Retina (tissue), 1 donor: ENCODE data around the gene ARHGEF40.

Source experiments
- DNase-seq: peaks from one replicate; pipeline ENCODE4 v3.0.0-alpha.2; 2016

The ARHGEF40 gene

DNA sequence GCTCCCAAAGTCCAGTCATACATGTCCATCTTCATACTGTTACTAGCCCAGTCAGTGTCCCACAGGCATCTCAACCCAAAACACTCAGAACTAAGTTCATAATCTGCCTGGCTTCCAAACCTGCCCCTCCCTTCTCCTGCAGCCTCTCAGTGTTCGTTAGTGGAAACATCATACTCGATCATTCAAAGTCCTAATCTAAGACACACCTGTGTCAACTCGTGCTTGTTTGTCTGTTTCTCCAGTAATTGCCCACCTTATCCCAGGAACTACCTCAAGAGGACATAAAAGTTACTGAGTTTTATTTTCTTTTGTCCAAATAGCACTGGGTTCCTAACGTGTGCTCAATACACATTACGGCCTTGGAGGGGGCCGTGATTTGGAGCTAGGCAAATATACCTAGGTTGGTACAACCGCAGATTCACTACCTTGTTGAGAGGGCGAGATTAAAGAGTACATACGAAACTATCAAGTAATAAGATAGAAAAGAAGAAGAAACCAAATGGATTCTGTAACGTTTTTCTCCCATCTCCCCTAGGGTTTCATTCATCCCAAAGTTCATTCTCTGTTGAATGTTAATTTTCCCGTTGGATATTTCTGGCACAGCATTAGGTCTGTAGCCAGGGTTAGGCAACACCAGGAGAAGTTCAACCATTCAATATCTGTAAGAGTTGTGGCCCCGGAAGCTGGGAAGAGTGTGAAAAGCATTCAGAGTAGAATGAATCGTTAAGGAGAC lies 9.3 kb upstream of the ARHGEF40 start:
- no peak for DNase-seq

DNA sequence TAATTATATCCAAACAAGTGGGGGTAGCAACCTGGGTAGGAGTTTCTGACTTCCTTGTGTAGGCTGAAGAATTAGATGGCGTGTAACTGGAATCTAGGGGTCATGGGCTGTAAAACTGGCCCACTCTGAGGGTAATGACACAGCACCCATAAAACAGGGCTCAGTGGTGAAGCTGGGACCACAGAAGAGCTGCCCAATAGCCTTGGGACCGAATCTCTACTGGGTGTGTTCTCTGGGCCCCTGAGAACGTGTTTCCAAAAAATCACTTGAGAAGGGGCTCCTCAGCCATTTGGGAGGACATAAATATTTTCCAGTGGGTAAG lies 8.8 kb upstream of the ARHGEF40 start:
- no peak for DNase-seq

DNA sequence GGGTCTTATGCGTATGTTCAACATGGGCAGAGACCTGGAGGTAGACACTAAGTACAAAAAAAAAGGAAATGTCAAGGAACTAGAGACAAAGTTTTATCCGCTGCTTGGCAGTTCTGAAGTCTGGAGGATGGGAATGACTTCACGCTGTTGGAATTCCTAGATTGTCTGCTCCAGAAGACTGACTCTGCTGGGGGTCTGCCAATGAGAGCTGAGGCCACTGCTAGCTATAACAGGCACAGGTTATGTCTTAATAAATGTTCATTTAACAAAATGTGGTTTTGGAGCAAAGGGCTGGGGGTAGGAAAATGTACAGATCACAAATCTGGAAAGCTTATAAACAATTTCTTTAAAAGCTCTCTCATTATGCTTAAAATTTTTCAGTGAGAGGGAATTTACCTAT lies 6.6 kb upstream of the ARHGEF40 start:
- DNase-seq, result no peak

DNA sequence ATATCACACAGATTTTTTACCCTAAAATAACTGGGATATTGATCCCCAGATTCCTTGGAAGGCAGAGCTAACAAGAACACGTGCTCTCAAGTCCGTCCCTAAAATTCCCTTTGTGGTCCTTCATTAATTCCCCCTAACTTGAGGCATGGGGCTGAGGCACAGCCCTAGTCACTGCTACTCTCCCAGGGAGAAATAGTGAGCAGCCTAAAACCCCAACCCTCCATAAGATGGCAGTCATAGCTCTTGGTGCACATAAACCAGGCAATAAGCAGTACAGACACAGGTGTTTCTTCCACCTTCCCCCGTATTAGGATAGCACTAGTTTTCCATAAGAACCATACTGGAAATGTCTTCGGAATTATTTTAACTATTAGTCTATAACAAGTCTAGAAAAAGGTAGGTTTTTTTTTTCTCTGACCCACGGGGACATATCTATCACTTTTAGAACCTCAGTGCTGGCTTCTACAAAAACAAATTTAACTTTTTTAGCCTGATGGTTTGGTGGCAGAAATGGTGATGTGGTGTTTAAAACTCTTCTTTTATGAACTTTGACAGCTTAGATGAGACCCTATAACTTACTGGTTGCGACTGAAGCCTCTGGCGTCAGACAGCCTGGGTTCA lies 3.1 kb upstream of the ARHGEF40 start:
- no peak for DNase-seq

DNA sequence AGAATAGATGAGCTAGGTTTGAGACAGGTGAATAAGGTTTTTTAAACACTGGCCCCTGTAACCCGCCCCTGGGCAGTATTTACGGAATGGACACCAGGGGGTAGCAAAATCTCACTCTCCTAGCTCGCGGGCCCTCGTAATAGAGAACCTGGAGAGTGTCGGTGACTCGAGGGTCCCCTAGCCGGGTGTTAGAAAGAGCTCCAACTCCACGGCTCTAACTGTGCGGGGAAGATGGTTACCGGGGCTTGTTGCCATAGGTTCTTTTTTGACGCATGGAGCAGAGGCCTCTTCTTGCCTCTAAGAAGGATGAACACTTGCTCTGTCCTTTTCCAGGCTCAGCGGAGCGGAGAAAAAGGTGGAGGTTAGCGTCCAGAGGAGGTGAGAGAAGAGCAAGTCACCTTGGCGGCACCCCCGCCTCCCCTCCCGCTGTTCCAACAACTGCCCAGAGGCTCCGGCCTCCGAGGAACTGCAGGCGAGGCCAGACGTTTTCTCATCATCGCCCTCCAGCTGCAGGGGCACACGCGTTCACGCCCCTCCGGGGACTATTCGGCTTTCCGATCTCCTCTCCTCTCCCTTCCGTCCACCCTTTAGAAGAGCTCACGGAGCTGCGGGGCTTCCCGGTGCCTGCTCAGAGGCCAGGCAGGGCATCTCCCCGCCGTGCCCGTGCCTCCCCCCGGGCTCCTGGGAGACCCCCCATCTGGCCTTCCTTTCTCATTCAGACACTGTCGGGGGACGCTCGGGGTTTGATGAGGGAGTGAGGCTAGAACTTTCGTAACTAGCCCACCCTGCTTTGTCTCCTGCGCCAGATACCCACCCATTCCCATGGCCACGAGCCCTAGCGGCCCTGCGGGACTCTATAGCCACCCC lies 1.4 kb upstream of the ARHGEF40 start:
- peak; percentile 78 for DNase-seq

DNA sequence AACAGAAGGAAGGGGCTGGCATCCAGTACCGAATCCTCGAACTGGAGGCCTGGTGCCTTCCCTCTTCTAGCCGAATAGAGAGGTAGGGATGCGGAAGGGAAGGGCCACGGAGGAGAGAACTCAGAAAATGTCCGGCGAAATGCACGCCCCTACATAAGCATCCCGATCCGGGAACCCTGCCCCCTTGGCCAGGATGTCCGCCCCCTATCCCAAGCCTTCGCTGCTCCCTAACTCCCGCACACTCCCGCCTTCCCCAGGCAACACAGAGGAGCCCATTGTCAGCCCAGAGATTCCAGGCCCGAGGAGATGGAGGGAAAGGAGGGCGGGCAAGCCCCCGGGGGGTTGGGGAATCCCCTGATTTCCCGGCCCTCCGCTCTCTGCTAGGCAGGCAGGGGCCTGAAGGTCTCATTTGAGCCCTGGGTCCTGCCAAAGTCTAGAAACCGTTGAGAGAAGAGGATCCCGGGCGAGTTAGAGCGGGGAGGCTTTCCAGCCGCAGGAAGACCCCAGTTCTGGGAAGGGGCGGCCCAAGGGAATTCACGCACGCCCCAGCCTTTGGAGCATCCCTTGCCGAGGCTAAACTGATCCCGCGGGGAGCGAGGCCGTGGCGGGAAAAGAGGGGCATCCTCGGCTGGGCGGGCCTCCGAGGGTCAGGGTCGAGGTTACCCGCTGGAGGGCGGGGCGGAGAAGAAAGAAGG lies 569 bp upstream of the ARHGEF40 start:
- DNase-seq, result peak; percentile 93

DNA sequence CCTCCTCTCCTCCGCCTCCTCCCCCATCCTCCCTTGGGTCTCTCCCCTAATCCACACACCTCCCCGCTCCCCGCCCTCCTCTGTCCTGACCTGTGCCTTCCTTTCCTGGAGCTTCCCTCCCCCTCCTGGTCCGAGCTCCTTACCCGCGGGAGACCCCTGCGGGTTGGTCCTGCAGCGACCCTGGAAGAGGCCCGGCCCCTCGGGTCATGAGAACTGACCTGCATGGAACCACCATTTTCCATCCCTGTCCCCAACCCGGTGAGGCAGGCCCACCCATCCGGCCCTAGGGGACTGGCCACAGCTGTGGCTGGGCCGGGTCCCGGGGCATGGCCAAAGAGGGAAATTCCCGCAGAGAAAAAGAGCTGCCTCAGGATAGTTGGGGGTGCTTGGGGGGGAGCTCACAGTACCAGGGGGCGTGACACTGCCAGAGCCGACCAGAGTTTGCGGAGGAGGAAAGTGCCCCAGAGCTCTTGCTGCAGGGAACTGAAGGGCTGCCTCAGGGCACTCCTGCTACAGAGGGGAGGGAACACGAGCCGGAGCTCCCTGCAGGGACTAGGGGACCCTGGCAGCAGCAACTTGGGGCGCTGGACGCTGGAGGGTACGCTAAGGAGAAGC lies 613 bp downstream of the ARHGEF40 start:
- DNase-seq, result peak; percentile 86

DNA sequence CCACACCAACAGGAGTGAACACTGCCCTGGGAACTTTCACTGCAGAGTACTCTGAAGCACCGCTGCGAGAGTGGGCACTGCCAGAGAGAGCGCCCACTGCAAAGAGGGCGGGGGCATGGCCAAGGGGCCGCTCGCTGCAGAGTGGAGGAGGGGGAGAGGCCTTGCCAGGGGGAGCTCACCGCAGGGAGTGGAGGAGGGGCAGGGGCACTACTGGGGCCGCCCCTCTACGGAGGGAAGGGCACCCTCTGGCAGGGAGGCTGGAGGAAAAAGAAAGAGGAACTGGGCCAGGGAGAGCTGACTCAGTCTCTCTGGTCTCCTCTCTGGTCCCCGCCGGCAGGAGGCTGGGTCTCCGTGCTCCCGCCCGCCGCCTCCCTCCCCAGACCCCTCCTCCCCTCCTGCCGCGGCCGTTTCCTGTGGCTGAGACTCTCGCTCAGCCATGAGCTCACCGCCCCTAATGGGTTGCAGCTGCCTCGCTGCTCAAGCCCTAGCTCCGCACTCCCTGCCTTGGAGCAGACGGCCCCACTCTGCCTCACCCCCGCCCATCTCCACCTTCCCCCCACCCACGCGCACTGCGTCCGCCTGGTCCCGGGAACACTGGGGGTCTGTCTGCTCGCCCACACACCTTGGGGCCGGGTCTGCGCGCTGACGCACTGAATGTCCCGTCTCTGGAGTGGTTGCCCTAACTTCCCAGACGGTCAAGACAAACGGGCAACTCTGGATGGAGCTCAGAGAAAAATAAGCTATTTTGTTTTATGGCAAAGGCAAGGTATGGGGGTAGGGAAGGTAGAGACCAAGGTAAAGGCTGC lies 1.3 kb downstream of the ARHGEF40 start:
- peak; percentile 89 for DNase-seq

DNA sequence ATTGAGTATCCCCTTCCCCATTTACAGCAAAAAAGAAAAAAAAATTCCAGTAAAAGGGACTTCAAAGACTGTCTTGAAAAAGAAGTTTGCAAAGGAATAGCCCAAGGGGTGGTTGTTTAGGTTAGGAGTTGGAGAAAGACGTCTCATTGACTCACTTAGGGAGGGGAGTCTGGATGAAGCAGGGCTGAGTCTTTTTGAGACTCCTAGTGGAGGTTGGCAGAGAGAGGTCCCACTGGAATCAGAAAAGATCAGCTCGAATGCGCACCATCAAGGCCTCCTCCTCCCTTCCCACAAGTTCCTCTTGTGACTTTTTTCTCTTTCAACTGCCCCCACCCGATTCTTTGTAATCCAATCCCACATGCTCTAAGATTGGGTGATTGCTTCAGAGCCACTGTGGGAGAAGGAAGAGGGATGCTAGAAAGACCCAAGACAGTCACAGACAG lies 1.9 kb downstream of the ARHGEF40 start:
- DNase-seq, result no peak

DNA sequence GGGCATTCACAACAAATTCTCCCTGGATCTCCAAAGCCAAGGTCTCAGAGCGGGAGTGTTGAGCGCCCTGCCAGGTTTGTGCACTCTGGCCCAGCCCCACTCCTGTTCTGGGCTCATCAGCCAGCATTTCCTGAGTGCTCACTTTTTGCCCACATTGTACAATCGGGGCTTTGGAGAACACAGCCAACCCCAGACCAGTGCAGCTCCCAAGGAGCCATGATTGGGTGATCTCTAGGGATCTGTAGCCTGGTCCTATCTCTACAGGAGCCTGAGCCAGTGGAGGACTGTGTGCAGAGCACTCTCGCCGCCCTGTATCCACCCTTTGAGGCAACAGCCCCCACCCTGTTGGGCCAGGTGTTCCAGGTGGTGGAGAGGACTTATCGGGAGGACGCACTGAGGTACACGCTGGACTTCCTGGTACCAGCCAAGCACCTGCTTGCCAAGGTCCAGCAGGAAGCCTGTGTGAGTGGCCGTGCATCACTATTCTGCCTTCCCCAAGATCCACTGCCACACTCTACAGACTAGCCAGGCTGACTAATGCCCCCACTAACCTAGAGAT lies 2.8 kb downstream of the ARHGEF40 start:
- DNase-seq, result no peak

DNA sequence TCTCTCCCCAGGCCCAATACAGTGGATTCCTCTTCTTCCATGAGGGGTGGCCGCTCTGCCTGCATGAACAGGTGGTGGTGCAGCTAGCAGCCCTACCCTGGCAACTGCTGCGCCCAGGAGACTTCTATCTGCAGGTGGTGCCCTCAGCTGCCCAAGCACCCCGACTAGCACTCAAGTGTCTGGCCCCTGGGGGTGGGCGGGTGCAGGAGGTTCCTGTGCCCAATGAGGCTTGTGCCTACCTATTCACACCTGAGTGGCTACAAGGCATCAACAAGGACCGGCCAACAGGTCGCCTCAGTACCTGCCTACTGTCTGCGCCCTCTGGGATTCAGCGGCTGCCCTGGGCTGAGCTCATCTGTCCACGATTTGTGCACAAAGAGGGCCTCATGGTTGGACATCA lies 3.8 kb downstream of the ARHGEF40 start:
- no peak for DNase-seq

DNA sequence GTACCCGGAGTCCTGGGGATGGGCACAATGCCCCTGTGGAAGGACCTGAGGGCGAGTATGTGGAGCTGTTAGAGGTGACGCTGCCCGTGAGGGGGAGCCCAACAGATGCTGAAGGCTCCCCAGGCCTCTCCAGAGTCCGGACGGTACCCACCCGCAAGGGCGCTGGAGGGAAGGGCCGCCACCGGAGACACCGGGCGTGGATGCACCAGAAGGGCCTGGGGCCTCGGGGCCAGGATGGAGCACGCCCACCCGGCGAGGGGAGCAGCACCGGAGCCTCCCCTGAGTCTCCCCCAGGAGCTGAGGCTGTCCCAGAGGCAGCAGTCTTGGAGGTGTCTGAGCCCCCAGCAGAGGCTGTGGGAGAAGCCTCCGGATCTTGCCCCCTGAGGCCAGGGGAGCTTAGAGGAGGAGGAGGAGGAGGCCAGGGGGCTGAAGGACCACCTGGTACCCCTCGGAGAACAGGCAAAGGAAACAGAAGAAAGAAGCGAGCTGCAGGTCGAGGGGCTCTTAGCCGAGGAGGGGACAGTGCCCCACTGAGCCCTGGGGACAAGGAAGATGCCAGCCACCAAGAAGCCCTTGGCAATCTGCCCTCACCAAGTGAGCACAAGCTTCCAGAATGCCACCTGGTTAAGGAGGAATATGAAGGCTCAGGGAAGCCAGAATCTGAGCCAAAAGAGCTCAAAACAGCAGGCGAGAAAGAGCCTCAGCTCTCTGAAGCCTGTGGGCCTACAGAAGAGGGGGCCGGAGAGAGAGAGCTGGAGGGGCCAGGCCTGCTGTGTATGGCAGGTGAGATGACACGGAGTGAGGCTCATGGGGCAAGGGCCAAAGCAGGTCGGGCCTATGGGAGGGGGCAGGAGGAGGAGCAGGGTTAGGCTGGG lies 4.5 kb downstream of the ARHGEF40 start:
- DNase-seq, result no peak

DNA sequence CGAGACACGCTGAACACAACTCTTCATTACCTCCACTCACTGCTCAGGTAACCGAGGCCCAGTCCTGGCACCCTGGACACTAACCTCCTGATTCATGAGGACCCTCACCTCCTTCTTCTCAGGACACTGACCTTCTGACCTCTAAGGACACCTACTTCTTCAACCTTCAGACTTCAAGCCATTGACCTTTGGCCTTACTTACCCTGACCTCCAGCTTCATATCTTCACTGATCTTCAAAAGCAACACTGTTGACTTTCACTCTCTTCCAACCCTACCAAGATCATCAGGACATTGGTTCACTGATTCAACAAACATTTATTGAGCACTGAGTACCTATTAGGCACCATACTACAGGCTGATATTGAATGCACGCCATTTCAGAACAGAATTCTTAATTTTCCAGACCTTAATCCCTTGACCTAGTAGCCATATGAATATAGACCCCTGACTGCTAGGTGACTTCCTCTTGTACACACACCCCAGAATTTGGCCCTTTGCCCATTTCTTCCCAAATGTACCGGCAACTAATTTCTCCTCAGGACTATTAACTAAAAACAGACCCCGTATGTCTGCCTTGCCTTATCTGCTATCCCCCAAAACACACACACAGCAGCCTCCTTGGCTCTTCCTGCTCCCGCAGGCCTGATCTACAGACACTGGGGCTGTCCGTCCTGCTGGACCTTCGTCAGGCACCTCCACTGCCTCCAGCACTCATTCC lies 5.8 kb downstream of the ARHGEF40 start:
- DNase-seq, result no peak

DNA sequence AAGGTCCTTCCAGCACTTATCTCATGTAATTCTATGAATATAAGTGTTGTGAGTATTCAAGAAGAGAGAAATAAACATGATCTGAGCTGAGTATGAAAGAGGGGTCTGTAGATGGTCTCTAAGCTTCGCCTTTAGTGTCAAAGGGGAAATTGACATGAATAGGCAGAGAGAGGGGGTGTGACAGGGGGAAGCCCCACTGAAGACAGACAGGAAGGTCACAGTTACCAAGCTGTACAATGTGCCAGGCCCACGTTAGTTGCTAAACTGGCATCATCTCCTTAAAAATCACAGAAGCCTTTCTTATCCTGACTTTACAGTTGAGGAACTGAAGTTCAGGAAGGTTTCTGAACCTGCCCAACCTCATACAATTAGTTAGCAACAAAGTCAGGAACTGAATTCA lies 7.6 kb downstream of the ARHGEF40 start:
- no peak for DNase-seq

DNA sequence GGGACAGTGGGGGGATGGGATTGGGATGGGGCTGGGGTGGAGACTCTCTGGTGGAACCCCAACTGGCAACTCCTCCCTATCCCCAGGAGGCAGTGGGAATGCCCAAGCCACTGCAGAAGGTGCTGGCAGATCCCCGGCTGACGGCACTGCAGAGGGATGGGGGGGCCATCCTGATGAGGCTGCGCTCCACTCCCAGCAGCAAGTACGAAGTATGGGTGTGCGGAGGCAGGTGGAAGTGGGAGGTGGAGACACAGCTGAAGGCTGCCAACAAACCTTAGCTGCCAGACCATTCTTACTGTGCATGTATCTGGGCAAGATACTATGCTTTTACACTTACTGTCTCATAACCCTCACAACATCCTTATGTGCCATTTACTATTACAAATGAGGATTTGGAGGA lies 8.2 kb downstream of the ARHGEF40 start:
- no peak for DNase-seq

DNA sequence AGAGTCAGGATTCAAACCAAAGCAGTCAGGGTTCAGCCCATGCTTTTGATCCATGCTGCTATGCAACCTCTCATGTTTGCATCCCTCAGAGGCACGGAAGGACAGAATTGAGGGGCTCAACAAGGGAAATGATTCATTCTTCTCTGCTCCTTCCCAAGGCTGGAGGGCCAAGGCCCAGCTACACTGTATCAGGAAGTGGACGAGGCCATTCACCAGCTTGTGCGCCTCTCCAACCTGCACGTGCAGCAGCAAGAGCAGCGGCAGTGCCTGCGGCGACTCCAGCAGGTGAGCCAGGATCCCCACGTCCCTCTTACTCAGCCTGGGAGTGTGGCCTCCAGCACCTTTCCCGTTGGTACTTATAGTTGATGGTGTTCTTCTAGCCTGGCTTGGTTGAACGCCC lies 8.6 kb downstream of the ARHGEF40 start:
- DNase-seq, result no peak

DNA sequence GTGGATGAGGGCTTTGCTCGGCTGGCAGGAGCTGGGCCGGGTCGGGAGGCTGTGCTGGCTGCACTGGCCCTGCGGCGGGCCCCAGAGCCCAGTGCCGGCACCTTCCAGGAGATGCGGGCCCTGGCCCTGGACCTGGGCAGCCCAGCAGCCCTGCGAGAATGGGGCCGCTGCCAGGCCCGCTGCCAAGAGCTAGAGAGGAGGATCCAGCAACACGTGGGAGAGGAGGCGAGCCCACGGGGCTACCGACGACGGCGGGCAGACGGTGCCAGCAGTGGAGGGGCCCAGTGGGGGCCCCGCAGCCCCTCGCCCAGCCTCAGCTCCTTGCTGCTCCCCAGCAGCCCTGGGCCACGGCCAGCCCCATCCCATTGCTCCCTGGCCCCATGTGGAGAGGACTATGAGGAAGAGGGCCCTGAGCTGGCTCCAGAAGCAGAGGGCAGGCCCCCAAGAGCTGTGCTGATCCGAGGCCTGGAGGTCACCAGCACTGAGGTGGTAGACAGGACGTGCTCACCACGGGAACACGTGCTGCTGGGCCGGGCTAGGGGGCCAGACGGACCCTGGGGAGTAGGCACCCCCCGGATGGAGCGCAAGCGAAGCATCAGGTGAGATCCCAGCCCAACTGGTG lies 11.5 kb downstream of the ARHGEF40 start:
- no peak for DNase-seq

DNA sequence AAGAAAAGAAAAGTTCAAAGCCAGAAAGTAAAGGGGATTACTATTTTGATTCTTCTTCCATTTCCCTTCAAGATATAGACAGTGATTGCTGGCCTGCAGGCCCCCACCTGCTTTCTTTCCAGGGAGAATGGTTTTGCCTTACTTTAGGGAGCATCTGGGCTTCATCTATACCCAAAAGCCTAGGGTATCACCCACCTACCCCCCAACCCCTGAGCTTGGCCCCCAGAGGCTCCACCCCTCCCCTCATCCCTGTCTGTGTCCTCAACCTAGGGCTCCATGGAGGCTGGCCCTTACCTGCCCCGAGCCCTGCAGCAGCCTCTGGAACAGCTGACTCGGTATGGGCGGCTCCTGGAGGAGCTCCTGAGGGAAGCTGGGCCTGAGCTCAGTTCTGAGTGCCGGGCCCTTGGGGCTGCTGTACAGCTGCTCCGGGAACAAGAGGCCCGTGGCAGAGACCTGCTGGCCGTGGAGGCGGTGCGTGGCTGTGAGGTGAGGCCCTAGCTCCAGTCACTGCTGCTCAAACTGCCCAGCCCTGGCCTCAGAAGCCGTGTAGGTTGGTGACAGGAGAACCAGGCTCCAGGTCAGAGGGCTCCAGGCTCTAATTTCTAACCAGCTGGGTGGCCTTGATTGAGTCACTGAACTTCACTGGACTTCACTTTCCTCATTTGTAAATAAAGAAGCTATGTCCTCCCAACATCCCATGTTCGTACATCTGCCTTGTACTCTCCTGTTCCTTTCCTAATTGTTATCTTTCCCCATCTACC lies 13.6 kb downstream of the ARHGEF40 start:
- no peak for DNase-seq

DNA sequence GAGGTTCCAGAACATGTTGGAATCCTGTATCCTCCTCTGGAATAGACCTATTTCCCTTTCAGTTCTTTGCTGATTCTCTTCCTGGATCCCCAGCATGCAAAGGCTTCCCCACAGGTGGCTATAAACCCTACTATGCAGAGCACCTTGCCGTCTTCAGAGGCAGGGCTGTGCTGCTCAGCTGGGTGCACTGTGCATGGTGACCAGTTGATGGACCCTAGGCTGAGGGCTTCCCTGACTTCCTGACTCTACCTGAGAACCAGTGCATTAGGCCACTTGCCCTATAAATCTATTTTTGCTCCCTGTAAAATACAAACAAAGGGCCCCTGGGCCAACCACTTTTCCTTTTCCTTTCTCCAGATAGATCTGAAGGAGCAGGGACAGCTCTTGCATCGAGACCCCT lies 14.3 kb downstream of the ARHGEF40 start:
- DNase-seq, result no peak
